DMS53 treated with DMSO at 0.1 percent for 48 hours (cell line): ENCODE data around the gene PTPRM.

Experiments used
- DNase-seq: peaks from one replicate; lab custom pipeline; 2025; ENCODE audit not compliant: unreplicated experiment; lab: John Stamatoyannopoulos, UW

PTPRM gene

GRCh38 chr18:7979714-7980113, 412.6 kb downstream of the PTPRM start:
- no peak for DNase-seq

DNA sequence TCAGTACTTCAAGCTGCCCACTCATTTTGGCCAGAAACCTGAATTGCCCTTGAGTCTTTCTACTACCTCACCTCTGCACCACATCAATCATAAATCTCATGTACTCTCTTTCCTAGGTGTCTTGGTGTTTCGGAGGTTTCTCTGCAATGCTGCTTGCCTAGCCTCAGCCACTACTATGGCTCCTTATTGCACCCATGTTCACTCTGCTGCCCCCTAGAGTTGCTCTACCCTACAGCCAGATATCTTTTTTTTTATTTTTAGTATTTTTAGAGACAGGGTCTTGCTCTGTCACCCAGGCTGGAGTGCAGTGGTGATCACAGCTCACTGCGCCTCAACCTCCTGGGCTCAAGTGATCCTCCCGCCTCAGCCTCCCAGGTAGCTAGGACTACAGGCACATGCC, 413.0 kb downstream of the PTPRM start:
- DNase-seq: peak; percentile 18

GRCh38 chr18:7980656-7981055, 413.5 kb downstream of the PTPRM start:
- no peak for DNase-seq

GRCh38 chr18:7982216-7982615, 415.1 kb downstream of the PTPRM start:
- DNase-seq: no peak

DNA sequence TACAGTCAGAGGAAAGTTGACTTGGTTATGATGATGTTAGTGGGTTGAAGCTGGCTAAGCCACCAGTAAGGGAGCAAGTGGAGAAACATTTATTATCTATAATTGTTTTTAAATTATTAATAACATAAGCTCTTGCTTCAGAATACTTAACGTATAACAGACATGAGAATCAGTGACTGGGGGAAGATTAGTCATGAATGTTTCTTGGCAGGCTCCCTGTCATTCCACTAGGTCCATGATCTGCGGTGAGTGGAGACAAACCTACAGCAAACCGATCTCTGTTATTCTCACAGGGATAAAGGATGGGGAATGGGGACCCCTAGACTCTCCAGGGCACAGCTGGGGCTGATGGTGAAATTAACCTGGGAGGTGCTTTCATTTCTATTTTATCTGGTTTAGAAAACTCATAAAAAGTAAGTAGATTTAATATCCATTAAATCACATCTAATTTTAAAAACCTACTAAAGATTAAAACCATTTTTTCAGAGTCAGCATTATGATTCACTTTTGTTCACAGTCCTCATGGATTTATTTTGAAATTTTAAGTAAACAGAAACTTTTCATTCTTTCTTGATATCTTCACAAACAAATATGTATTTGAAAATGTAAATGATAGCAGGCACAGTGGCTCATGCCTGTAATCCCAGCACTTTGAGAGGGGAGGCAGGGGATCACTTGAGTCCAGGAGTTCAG, 420.3 kb downstream of the PTPRM start:
- DNase-seq: no peak

DNA sequence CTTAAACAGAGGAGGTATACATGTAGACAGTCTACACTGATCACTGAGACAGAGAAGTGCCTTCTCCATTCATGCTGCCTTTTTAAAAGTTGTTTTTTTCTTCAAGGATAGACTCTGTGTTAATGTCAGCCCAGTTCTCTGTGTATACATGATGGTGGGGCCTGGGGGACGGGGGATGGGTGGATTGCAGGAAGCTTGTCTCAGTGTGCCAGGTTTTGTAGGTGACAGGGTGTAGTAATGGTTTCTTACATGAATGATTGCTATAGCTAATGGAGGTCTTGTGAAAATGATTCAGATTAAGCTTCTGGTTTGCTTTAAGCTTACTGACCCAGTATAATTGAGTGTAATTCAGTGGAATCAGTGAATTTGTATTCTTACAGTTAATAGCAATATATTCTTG, 423.6 kb downstream of the PTPRM start:
- DNase-seq: no peak

- DNase-seq: no peak
Observed at GRCh38 chr18:8001711-8002301, 434.7 kb downstream of the PTPRM start.

- no peak for DNase-seq
Observed at GRCh38 chr18:8003878-8004675, 437.0 kb downstream of the PTPRM start.

GRCh38 chr18:8004792-8005191, 437.7 kb downstream of the PTPRM start:
- DNase-seq: no peak

GRCh38 chr18:8005870-8006569, 438.9 kb downstream of the PTPRM start:
- no peak for DNase-seq

DNA sequence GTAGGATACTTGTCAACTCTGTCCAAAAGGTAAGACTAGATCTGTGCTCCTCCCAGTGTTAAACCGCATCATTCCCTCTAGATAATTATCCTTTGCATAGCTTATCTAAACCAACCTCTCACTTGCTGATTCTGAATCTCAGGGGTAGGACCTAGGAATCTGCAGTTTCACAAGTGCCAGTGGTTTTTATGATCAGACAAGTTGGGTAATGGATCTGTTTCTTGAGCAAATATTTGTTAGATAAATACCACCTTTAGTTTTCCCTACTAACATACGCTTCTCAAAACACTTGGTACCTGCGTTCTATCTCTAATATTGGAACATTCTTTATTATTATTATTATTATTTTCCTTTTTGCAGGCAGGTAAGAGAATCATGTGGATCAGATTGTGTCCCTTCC, 439.9 kb downstream of the PTPRM start:
- peak; percentile 9 for DNase-seq

- DNase-seq: no peak
Observed at GRCh38 chr18:8008033-8008432, 440.9 kb downstream of the PTPRM start.

- DNase-seq: no peak
Observed at GRCh38 chr18:8011361-8011760, 444.2 kb downstream of the PTPRM start.

DNA sequence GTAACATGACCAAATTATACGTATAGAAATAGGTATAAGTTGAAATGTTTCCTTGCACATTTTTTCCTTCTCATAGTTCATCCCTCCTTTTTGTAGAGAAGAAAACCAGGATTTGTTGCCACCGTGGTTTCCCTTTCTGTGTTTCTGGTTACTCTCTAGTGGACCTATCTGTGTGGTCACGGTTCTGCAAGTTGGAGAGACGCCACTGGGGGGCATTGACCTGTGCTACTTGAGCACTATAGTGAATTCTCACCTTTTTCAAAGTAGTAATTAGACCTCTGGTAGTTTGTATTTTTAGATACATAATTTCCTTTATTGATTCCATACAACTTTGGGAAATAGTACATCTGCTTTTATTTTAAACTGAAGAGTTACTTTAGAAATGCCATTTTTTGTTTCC, 444.8 kb downstream of the PTPRM start:
- DNase-seq: no peak

GRCh38 chr18:8018701-8019331, 451.7 kb downstream of the PTPRM start:
- no peak for DNase-seq

GRCh38 chr18:8019600-8019999, 452.5 kb downstream of the PTPRM start:
- DNase-seq: no peak

DNA sequence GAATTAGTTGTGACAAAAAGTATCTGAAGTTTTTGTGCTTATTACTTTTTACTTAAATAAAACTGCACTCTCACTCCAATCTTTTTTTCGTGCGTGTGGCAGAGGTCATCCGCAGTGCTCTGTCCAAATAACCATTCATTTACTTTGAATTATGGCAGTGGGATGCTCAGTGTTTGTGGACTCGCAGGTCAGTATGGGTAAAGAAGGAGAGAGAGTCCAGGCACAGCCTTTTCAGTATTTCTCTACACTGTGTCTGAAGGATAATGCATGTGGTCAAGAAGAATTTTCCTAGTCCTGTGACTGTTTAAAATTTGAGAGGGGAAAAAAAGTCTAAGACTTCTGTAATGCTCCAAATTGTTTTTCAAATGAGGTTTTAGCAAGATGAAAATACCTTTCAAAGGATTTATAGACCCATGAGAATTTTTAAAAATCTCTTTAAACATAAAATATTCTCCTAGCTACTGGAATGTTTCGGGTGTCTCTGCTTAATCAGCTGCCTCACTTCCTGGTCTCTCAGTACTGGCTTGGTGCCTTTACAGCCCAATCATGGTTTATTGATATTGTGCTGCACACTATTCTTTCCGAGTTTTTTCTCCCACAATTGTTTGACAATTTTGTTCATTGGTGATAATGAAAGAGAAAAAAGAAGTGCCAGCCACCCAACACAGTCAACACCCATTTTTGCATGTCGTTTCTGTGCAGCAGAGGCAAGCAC, 453.2 kb downstream of the PTPRM start:
- no peak for DNase-seq

DNA sequence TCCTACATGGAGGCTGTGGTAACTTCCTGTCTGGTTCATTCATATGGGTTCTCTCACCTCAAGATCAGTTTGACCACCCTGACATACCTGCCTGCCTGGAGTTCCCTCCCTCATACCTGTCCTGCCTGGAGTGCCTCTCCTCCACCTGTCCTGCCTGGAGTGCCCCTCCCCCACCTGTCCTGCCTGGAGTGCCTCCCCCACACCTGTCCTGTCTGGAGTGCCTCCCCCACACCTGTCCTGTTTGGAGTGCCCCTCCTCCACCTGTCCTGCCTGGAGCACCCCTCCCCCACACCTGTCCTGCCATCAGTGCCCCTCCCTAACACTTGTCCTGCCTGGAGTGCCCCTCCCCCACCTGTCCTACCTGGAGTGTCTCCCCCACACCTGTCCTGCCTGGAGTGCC, 461.9 kb downstream of the PTPRM start:
- peak; percentile 94 for DNase-seq

DNA sequence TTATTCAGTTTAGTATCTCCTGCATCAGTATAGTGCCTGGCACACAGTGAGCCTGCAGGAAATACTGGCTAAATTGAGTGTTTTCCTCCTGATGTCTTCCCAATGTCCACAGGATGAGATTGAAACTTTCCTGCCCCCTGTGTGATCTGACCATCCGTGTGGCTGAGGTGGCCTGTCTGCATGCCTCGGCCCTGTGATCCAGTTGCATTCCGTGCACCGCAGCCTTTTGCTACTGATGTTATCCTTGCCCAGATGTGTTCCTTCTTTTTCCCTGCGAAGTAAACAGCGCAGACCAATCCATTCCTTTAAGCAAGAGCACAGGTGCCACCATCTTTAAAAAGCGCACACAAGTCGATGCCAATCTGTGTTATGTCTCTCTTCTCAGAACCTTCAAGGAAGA, 462.6 kb downstream of the PTPRM start:
- no peak for DNase-seq

DNA sequence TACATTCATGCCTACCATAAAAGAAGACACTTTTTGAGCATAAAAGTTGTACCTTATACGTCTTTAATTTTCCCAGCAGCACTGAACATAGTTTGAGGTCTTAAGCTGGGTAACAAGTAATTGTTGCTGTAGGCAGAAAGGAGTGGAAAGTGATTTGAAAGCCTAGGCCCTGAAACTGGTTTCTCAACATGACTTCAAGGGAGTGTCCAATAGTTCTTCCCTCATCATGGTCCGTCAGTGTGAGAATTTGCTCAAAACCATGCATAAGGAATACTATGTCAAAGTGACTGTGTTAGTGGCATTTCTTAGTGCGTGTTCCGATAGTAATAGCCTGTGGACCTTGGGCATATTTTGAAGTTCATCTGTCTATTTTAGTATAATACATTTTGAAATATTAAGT, 463.1 kb downstream of the PTPRM start:
- DNase-seq: no peak

DNA sequence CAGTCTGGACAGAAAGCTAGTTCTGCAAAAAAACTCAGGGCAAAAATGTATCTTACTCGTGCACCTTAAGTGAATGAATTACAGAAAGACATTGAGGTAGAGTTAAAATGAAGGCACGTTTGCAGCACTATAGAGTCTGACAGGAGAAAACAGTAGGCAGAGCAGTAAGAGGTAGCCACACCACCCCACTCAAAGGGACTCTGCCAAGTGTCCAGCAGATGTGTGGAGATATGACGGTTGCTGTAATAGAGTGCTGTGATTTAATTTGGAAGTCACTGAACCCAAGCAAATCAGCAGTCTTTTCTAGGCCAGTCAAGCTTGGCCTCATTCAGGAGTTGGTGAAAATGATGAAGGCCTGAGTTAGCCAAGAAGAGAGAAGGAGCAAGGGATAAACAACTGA, 464.4 kb downstream of the PTPRM start:
- no peak for DNase-seq
